ENCODE measurements around the gene EEFSEC.

DNA sequence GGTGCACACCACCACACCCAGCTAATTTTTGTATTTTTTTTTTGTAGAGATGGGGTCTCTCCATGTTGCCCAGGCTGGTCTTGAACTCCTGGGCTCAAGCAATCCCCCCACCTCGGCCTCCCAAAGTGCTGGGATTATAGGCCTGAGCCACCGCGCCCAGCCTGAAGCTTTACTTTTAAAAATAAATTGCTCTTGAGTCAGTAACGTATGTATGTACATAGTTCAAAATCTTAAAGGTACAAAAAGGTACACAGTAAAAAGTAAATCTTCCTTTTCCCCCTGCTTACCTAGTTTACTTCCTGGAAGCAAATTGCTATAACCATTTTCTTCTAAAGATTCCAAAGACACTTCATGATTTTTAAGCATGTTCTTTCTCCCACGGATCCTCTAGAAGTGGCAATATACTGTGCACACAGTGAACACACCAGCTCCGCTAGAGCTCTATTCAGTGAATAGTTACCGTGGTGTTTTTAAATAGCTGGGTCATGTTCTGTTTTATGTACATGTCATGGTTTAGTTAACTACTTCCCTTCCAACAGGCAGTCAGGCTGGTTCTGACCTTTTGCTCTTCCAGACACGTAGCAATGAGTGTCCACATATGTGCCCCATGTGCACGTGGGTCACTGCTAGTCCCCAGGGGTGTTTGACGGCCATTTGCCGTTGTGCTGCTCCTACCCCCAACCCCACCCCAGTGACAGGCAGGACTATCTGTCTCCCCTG is 82.1 kb downstream of the EEFSEC start:
- TF ChIP-seq EZH2phosphoT487 (IDR thresholded peaks at IDR 0.05; ENCODE audit: insufficient read depth, low read depth) (no peak), EZH2 (IDR thresholded peaks at IDR 0.05; ENCODE audit: insufficient read depth, poor library complexity, severe bottlenecking) (no peak)

Measured in GM23248 (cell line).